Measurements from ENCODE around the gene CDK5R2. TPM values are rescaled to one million over a fixed set of nuclear protein-coding genes. Genes with fewer than 3 reads are reported as not detected.

Gene CDK5R2
- total RNA-seq, 1 donor from 2014 or later = 5.1 TPM

- peak; percentile 78 for DNase-seq (ENCODE audit: low spot score, unreplicated experiment)
- TF ChIP-seq CTCF (IDR thresholded peaks at IDR 0.05; ENCODE audit: unreplicated experiment) = peak; percentile 70
- H3K4me1 Mint-ChIP-seq (ENCODE audit: low read depth) = peaks cover 11% of the 10 kb centered on the region
- peak overlapping the region; percentile 68 for H3K4me3 Mint-ChIP-seq (ENCODE audit: low read depth)
- H3K9me3 Mint-ChIP-seq (ENCODE audit: low read depth) = no peaks in the 10 kb centered on the region
- H3K36me3 Mint-ChIP-seq (ENCODE audit: insufficient read depth) = no peaks in the 10 kb centered on the region
- peaks cover 63% of the 10 kb centered on the region for H3K27me3 Mint-ChIP-seq
- peak overlapping the region; percentile 77 for H3K27ac Mint-ChIP-seq
Observed at GRCh38 chr2:219002395-219003266, 43.2 kb downstream of the CDK5R2 start.

- Mint-ChIP-seq H3K9me3 (ENCODE audit: low read depth) (no peaks in the 10 kb centered on the region), H3K36me3 (ENCODE audit: insufficient read depth) (no peaks in the 10 kb centered on the region), H3K27ac (no peak overlapping the region), H3K27me3 (peaks cover 58% of the 10 kb centered on the region), H3K4me1 (ENCODE audit: low read depth) (peaks cover 12% of the 10 kb centered on the region), H3K4me3 (ENCODE audit: low read depth) (peak overlapping the region; percentile 31)
- no peak for TF ChIP-seq CTCF (IDR thresholded peaks at IDR 0.05; ENCODE audit: unreplicated experiment)
- DNase-seq (ENCODE audit: low spot score, unreplicated experiment) = no peak
Observed at GRCh38 chr2:219003267-219003634, 43.8 kb downstream of the CDK5R2 start.

GRCh38 chr2:219003979-219004378, 44.5 kb downstream of the CDK5R2 start:
- no peak for DNase-seq (ENCODE audit: low spot score, unreplicated experiment)
- Mint-ChIP-seq H3K27ac (no peak overlapping the region), H3K36me3 (ENCODE audit: insufficient read depth) (no peaks in the 10 kb centered on the region), H3K27me3 (peaks cover 53% of the 10 kb centered on the region), H3K4me3 (ENCODE audit: low read depth) (no peak overlapping the region), H3K4me1 (ENCODE audit: low read depth) (peaks cover 9% of the 10 kb centered on the region), H3K9me3 (ENCODE audit: low read depth) (no peaks in the 10 kb centered on the region)
- TF ChIP-seq CTCF (IDR thresholded peaks at IDR 0.05; ENCODE audit: unreplicated experiment) = no peak

GRCh38 chr2:219009294-219009693, 49.8 kb downstream of the CDK5R2 start:
- Mint-ChIP-seq H3K4me1 (ENCODE audit: low read depth) (peaks cover 1% of the 10 kb centered on the region), H3K27me3 (peaks cover 36% of the 10 kb centered on the region), H3K9me3 (ENCODE audit: low read depth) (no peaks in the 10 kb centered on the region), H3K36me3 (ENCODE audit: insufficient read depth) (no peaks in the 10 kb centered on the region), H3K27ac (no peak overlapping the region), H3K4me3 (ENCODE audit: low read depth) (no peak overlapping the region)
- DNase-seq (ENCODE audit: low spot score, unreplicated experiment) = no peak
- no peak for TF ChIP-seq CTCF (IDR thresholded peaks at IDR 0.05; ENCODE audit: unreplicated experiment)

GRCh38 chr2:219010162-219010756, 50.8 kb downstream of the CDK5R2 start:
- Mint-ChIP-seq H3K4me3 (ENCODE audit: low read depth) (no peak overlapping the region), H3K4me1 (ENCODE audit: low read depth) (peaks cover 1% of the 10 kb centered on the region), H3K9me3 (ENCODE audit: low read depth) (no peaks in the 10 kb centered on the region), H3K36me3 (ENCODE audit: insufficient read depth) (no peaks in the 10 kb centered on the region), H3K27ac (no peak overlapping the region), H3K27me3 (peaks cover 36% of the 10 kb centered on the region)
- peak; percentile 69 for TF ChIP-seq CTCF (IDR thresholded peaks at IDR 0.05; ENCODE audit: unreplicated experiment)
- no peak for DNase-seq (ENCODE audit: low spot score, unreplicated experiment)
